Measurements from ENCODE around the gene DPCD. TPM values are rescaled to one million over a fixed set of nuclear protein-coding genes. Genes with fewer than 3 reads are reported as not detected.
A peak's percentile ranks its signal among the peaks of the same experiment; 100 is the strongest.

DPCD gene
- total and polyA plus RNA-seq, 10 of the 15 experiments (the other 5 are each of a cell fraction or from before 2014, with no cell fraction given): 9.7 to 50.9 (median 26.3) TPM

GRCh38 chr10:101569622-101570427, 18.3 kb upstream of the DPCD start (continued):
- TF ChIP-seq ELK1 (IDR thresholded peaks at IDR 0.05; ENCODE audit: low read depth, low read length) (no peak), IKZF2 (IDR thresholded peaks at IDR 0.05) (peak in 1 of 2 experiments; percentile 26; a peak in 1 of 4 replicates), ZNF622 (IDR thresholded peaks at IDR 0.05) (no peak), E4F1 (IDR thresholded peaks at IDR 0.05; ENCODE audit: borderline replicate concordance, partially characterized antibody) (no peak), PML (IDR thresholded peaks at IDR 0.05; ENCODE audit: low read length) (no peak), EP300 (IDR thresholded peaks at IDR 0.05; ENCODE audit: borderline replicate concordance in 1 of 2, control insufficient read depth in 1 of 2, low read depth in 2 of 2, low read length in 2 of 2) (no peak), NR2F1 (conservative IDR thresholded peaks at IDR 0.05) (0 out of 2 replicates have a peak, but pooled peaks have one; percentile 17), PAX5 (IDR thresholded peaks at IDR 0.05; ENCODE audit: borderline replicate concordance, low read depth, low read length) (0 out of 2 replicates have a peak, but pooled peaks have one; percentile 6), E2F4 (IDR thresholded peaks at IDR 0.05; ENCODE audit: low read depth, low read length) (no peak), ETV6 (conservative IDR thresholded peaks at IDR 0.05 in 1 of 2, IDR thresholded peaks at IDR 0.05 in 1 of 2; ENCODE audit: borderline replicate concordance in 1 of 2, low read depth in 1 of 2) (no peak), EZH2 (IDR thresholded peaks at IDR 0.05; ENCODE audit: borderline replicate concordance, control insufficient read depth, low read depth, low read length) (no peak), RUNX3 (IDR thresholded peaks at IDR 0.05; ENCODE audit: low read length) (peak; percentile 63), BCL11A (IDR thresholded peaks at IDR 0.05; ENCODE audit: low read depth, low read length) (no peak), KLF5 (IDR thresholded peaks at IDR 0.05; ENCODE audit: partially characterized antibody) (peak; percentile 22), HCFC1 (IDR thresholded peaks at IDR 0.05; ENCODE audit: low read length) (no peak), CBFB (IDR thresholded peaks at IDR 0.05; ENCODE audit: low read depth) (no peak), STAT3 (IDR thresholded peaks at IDR 0.05; ENCODE audit: low read depth, low read length) (no peak)

Measured in GM12878 (cell line).